Esophagus muscularis mucosa (tissue), 4 donors: ENCODE measurements around the gene PMIS2. TPM values are rescaled to one million over a fixed set of nuclear protein-coding genes. Genes with fewer than 3 reads are reported as not detected.
A peak's percentile ranks its signal among the peaks of the same experiment; 100 is the strongest.

ENCODE experiments used
- DNase-seq: peaks from one replicate; pipeline ENCODE4 v3.0.0-alpha.2; 2017; ENCODE audit errors: extremely low spot score
- H3K27ac ChIP-seq, 4 donors: fragments of 200-600 bp; sonication (generic); replicated peaks in 1 of 4; 1 replicate in 3 of 4; 2 replicates in 1 of 4; pipeline ENCODE4 v1.5.1; 2016 to 2019; ENCODE audit warnings: mild to moderate bottlenecking in 1 of 4
- H3K27me3 ChIP-seq, 4 donors: fragments of 200-600 bp; sonication (generic); one replicate each; pipeline versions ENCODE4 v1.5.1 to v1.6.0; 2016 to 2019
- H3K36me3 ChIP-seq, 4 donors: fragments of 200-600 bp; sonication (generic); one replicate each; pipeline ENCODE4 v1.5.1; 2016 to 2019
- H3K4me1 ChIP-seq, 4 donors: fragments of 200-600 bp; sonication (generic); one replicate each; pipeline ENCODE4 v1.5.1; 2016 to 2019
- H3K4me3 ChIP-seq, 4 donors: fragments of 200-600 bp; sonication (generic); 1 replicate in 2 of 4; 2 replicates in 2 of 4; pipeline ENCODE4 v1.5.1; 2016 to 2019; ENCODE audit warnings: mild to moderate bottlenecking in 4 of 4, moderate library complexity in 1 of 4
- H3K9me3 ChIP-seq, 4 donors: fragments of 200-600 bp; sonication (generic); 1 replicate in 3 of 4; 2 replicates in 1 of 4; pipeline ENCODE4 v1.5.1; 2016 to 2019
- EP300 ChIP-seq: sonication (generic); formaldehyde crosslinking; IDR thresholded peaks from one replicate; pipeline ENCODE4 v1.6.1; 2017; ENCODE audit warnings: antibody characterized with exemption
- POLR2A ChIP-seq: fragments of 450-650 bp; IDR thresholded peaks from one replicate; pipeline ENCODE4 v1.6.1; 2017; ENCODE audit warnings: antibody characterized with exemption, moderate library complexity, mild to moderate bottlenecking, low read depth
- POLR2AphosphoS5 ChIP-seq, 2 donors: sonication (generic); formaldehyde crosslinking; IDR thresholded peaks; one replicate each; pipeline ENCODE4 v1.6.1; 2017; ENCODE audit warnings: antibody characterized with exemption in 2 of 2
- WGBS: methylation state at CpG from one replicate; pipeline ENCODE4 v1.1.5; 2018; 5-methylcytosine and 5-hydroxymethylcytosine counted together
- intact Hi-C: fragments of 100-400 bp; cut with DNase I; formaldehyde crosslinking; loops from one replicate; pipeline ENCODE4 v1.15.1; 2023
- total RNA-seq, 4 donors: library from RNA; depleted of rRNA; stranded (reverse); fragments of >200 nt; gene quantifications; one replicate each; pipeline versions ENCODE4 v1.1.0 to v1.2.1, GENCODE V29; 2016
- TF ChIP-seq, protein P1 (sequence below), 3 experiments: fragments of 200-600 bp in 2 of 3; fragments of 450-650 bp in 1 of 3; sonication (generic) in 2 of 3; IDR thresholded peaks; one replicate each; pipeline ENCODE4 v1.5.1; 2017 to 2019; ENCODE audit warnings: antibody characterized with exemption in 3 of 3, mild to moderate bottlenecking in 2 of 3, moderate library complexity in 1 of 3

PMIS2 gene
- total RNA-seq, 4 donors from 2014 or later, result not detected

GRCh38 chr19:35543280-35544109, 42.5 kb upstream of the PMIS2 start:
- H3K27me3 ChIP-seq, result no peaks in the 10 kb centered on the region
- no peak for DNase-seq
- no peaks in the 10 kb centered on the region for H3K9me3 ChIP-seq
- WGBS, result 95% methylated on average over 8 of the region's 15 CpGs
- H3K4me3 ChIP-seq, result no peak overlapping the region
- H3K4me1 ChIP-seq, result peaks cover 16 to 33% (median 28%) of the 10 kb centered on the region in 4 donors
- no peak overlapping the region for H3K27ac ChIP-seq
- intact Hi-C loops, result no loop called here
- TF ChIP-seq, protein P1, sequence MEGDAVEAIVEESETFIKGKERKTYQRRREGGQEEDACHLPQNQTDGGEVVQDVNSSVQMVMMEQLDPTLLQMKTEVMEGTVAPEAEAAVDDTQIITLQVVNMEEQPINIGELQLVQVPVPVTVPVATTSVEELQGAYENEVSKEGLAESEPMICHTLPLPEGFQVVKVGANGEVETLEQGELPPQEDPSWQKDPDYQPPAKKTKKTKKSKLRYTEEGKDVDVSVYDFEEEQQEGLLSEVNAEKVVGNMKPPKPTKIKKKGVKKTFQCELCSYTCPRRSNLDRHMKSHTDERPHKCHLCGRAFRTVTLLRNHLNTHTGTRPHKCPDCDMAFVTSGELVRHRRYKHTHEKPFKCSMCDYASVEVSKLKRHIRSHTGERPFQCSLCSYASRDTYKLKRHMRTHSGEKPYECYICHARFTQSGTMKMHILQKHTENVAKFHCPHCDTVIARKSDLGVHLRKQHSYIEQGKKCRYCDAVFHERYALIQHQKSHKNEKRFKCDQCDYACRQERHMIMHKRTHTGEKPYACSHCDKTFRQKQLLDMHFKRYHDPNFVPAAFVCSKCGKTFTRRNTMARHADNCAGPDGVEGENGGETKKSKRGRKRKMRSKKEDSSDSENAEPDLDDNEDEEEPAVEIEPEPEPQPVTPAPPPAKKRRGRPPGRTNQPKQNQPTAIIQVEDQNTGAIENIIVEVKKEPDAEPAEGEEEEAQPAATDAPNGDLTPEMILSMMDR (IDR thresholded peaks at IDR 0.05), result no peak
- TF ChIP-seq EP300, result no peak
- TF ChIP-seq POLR2A, result no peak
- TF ChIP-seq POLR2AphosphoS5 (IDR thresholded peaks at IDR 0.05), result no peak
- peaks cover 4 to 27% (median 14%) of the 10 kb centered on the region in 4 donors for H3K36me3 ChIP-seq

GRCh38 chr19:35544110-35544802, 41.7 kb upstream of the PMIS2 start:
- Histone ChIP-seq H3K27ac (peak overlapping the region in 3 of 4 donors; percentile 81 to 87 (median 84)), H3K27me3 (no peaks in the 10 kb centered on the region), H3K36me3 (peaks cover 4 to 27% (median 16%) of the 10 kb centered on the region in 4 donors), H3K4me1 (peaks cover 16 to 38% (median 28%) of the 10 kb centered on the region in 4 donors), H3K4me3 (peak overlapping the region; percentile 79 to 89 (median 84)), H3K9me3 (no peaks in the 10 kb centered on the region)
- WGBS, result 66% methylated on average over 3 of the region's 3 CpGs
- intact Hi-C loops, result no loop called here
- TF ChIP-seq EP300, result no peak
- no peak for TF ChIP-seq POLR2A
- TF ChIP-seq, protein P1 (IDR thresholded peaks at IDR 0.05), result no peak
- no peak for TF ChIP-seq POLR2AphosphoS5 (IDR thresholded peaks at IDR 0.05)
- DNase-seq, result no peak

DNA sequence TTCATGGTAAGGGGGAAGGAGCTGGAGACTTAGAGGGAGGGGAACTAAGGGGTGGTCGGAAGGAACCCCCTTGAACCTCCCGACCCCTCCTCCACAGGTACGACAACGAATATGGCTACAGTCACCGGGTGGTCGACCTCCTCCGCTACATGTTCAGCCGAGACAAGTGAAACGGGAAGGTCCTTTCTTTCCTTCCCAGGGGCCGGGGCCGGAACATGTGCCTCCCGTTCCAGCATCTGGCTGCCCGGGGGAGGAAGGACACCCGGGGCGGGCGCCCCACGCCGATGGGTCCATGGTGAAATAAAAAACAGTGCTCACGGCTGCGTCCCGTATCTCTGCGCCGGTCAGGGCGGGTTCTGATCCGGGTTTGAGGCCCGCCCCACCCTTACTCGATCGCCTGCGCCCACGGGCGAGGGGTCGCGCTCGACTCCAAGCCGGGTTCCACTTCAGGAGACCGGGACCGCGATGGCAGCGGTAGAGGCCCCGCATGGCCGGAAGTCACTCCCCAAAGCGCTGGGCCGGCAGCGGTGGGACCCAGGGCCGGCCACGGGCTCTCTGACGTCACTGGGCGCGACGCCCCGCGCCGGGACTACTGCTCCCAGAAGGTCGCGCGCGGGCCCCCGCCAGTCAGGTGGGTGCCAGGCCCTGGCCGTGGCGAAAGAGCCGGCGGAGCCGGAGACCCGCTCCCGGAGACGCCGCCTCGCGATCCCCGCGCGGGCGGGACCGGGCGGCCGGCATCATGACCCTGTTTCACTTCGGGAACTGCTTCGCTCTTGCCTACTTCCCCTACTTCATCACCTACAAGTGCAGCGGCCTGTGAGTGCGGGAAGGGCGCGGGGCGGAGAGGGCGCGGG, 40.7 kb upstream of the PMIS2 start, which contains the start of gene TMEM147:
TMEM147 (plus strand) TSS at position 626 of the 854 bp plus-strand sequence; CDS start at position 740, 114 bp downstream.
- 0% methylated on average over 21 of the region's 85 CpGs for WGBS
- Histone ChIP-seq H3K27me3 (no peaks in the 10 kb centered on the region), H3K9me3 (no peaks in the 10 kb centered on the region), H3K36me3 (peaks cover 4 to 27% (median 18%) of the 10 kb centered on the region in 4 donors), H3K4me1 (peaks cover 16 to 38% (median 28%) of the 10 kb centered on the region in 4 donors), H3K27ac (peak within 1 kb of the TSS; percentile 81 to 87 (median 84)), H3K4me3 (peak within 1 kb of the TSS; percentile 79 to 89 (median 84))
- peak; percentile 96 for DNase-seq
- TF ChIP-seq POLR2AphosphoS5 (IDR thresholded peaks at IDR 0.05), result peak; percentile 85 to 87
- no peak for TF ChIP-seq EP300
- no peak for TF ChIP-seq POLR2A
- TF ChIP-seq, protein P1 (IDR thresholded peaks at IDR 0.05), result no peak
- intact Hi-C loops, result loop anchor here (5.0 kb wide), 3 partner anchors 67 to 172 kb away; partner anchors contain the start of genes HAUS5, KMT2B and RBM42

DNA sequence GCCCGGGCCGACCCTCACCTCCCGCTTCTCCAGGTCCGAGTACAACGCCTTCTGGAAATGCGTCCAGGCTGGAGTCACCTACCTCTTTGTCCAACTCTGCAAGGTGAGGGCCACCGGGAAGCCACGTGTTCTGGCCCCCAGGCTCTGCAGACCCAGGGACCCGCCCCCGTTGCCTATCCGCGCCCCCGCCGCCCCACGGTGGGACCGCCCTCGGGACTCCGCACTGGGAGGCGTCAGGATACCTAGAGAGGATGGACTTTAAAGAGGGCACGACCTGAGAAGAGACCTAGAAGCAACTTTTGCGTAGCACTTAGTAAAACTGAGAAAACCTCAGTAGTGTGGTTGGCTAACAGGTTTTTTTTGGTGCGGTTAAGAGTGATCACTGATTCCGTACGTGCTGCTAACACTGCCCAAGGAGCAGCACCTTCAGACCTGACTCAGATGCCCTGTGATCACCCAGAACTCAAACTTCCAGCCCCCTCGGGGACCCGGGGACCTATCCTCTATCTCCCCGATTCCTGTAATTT, 40.1 kb upstream of the PMIS2 start:
- 7% methylated on average over 17 of the region's 27 CpGs for WGBS
- no peaks in the 10 kb centered on the region for H3K27me3 ChIP-seq
- H3K4me3 ChIP-seq, result peak overlapping the region; percentile 79 to 89 (median 84)
- DNase-seq, result no peak
- no peak for TF ChIP-seq POLR2AphosphoS5 (IDR thresholded peaks at IDR 0.05)
- TF ChIP-seq POLR2A, result no peak
- no peak for TF ChIP-seq EP300
- TF ChIP-seq, protein P1 (IDR thresholded peaks at IDR 0.05), result no peak
- intact Hi-C loops, result loop anchor here (5.0 kb wide), 3 partner anchors 66 to 171 kb away; partner anchors contain the start of genes HAUS5, KMT2B and RBM42
- peaks cover 16 to 38% (median 28%) of the 10 kb centered on the region in 4 donors for H3K4me1 ChIP-seq
- H3K36me3 ChIP-seq, result peaks cover 4 to 28% (median 21%) of the 10 kb centered on the region in 4 donors
- H3K9me3 ChIP-seq, result no peaks in the 10 kb centered on the region
- peak overlapping the region; percentile 81 to 87 (median 84) for H3K27ac ChIP-seq
